HFFc6 (cell line): ENCODE measurements around the gene DBF4. TPM values are rescaled to one million over a fixed set of nuclear protein-coding genes. Genes with fewer than 3 reads are reported as not detected.

ENCODE experiments used
- DNase-seq: peaks from one replicate; pipeline ENCODE4 v3.0.0-alpha.2; 2018
- H3K27ac Mint-ChIP-seq: 2 replicates; pipeline ENCODE4 v1.8.0; 2020; ENCODE audit warnings: mild to moderate bottlenecking, mixed read lengths
- H3K27me3 Mint-ChIP-seq: 2 replicates; pipeline ENCODE4 v1.8.0; 2021; ENCODE audit warnings: mild to moderate bottlenecking, moderate library complexity, mixed read lengths; ENCODE audit not compliant: insufficient read depth
- H3K36me3 Mint-ChIP-seq: 2 replicates; pipeline ENCODE4 v1.8.0; 2021; ENCODE audit warnings: low read depth, mixed read lengths
- H3K4me1 Mint-ChIP-seq: 2 replicates; pipeline ENCODE4 v1.8.0; 2020; ENCODE audit warnings: low read depth, mixed read lengths
- H3K4me3 Mint-ChIP-seq: 2 replicates; pipeline ENCODE4 v1.8.0; 2020; ENCODE audit warnings: mild to moderate bottlenecking, moderate library complexity, mixed read lengths
- H3K9me3 Mint-ChIP-seq: 2 replicates; pipeline ENCODE4 v1.8.0; 2020; ENCODE audit warnings: mild to moderate bottlenecking, mixed read lengths
- CTCF ChIP-seq: fragments of 200-600 bp; sonication (generic); IDR thresholded peaks from 2 replicates; pipeline ENCODE4 v1.5.0; 2021; ENCODE audit warnings: antibody characterized with exemption, mild to moderate bottlenecking
- total RNA-seq, 6 experiments: library from RNA; stranded (reverse); fragmentation: NEBNext Ultra II Directional; extraction: Animal tissue kit (Norgen Biotek cat#: 25700); gene quantifications; 2 replicates in 1 of 6; 3 replicates in 5 of 6; pipeline ENCODE4 v1.2.3, GENCODE V29; 2021

DBF4 gene
- total RNA-seq, 6 experiments from 2014 or later = 16.1 to 25.3 (median 23.5) TPM

GRCh38 chr7:87948371-87948770 is 72.1 kb downstream of the DBF4 start:
- no peaks in the 10 kb centered on the region for H3K36me3 Mint-ChIP-seq
- no peak for TF ChIP-seq CTCF
- no peak for DNase-seq
- no peaks in the 10 kb centered on the region for H3K9me3 Mint-ChIP-seq
- H3K4me3 Mint-ChIP-seq = no peak overlapping the region
- H3K27ac Mint-ChIP-seq = no peak overlapping the region
- no peaks in the 10 kb centered on the region for H3K4me1 Mint-ChIP-seq
- no peaks in the 10 kb centered on the region; the same call in 1 of the 2 replicates for H3K27me3 Mint-ChIP-seq

Other genes starting within 250 kb of the DBF4 start
- 1 to 10 TPM in 1 of 6 experiments, under 1 TPM in 5; 0.41 to 1.1 (median 0.45) TPM for gene RUNDC3B, start 248.1 kb upstream of the DBF4 start, total RNA-seq
- gene SLC25A40, start 133 bp upstream of the DBF4 start, total RNA-seq = 10 to 100 TPM; 13.1 to 19.0 (median 15.7) TPM
- gene ADAM22, start 57.8 kb downstream of the DBF4 start, total RNA-seq = under 1 TPM in 5 of 6 experiments, not detected in 1; 0.05 to 0.24 (median 0.12) TPM